HG03039 (cell line): ENCODE data around the gene ADK.
"Not testable (repeated sequence)": the region's sequence is repeated elsewhere in the genome, so short reads cannot be mapped to it uniquely, and the experiment has no call there.

Source experiments
- ATAC-seq: cut with Tn5 transposase; IDR thresholded peaks from one replicate; pipeline ENCODE4 v1.9.1; 2021; ENCODE audit warnings: mild to moderate bottlenecking, moderate library complexity; ENCODE audit not compliant: unreplicated experiment

Gene ADK

GRCh38 chr10:74525885-74526284, 374.9 kb downstream of the ADK start:
- no peak for ATAC-seq

DNA sequence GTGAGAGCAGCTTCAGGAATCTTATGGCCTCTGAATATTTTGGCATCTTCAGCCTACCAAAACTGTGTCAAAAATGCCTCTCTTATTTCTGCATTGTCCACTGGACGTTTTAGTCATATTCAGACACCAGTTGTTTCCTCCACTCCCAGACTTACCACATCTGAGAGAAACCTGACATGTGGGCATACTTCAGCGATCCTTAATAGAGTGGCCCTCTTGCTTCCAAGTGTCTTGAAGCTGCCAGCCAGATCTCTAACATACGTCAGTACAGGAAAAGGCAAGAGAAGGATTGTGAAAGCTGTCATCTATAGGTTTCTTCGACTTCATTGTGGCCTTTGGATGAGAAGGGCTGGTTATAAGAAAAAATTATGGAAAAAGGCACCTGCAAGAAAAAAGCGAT, 376.6 kb downstream of the ADK start:
- not testable (repeated sequence) for ATAC-seq

DNA sequence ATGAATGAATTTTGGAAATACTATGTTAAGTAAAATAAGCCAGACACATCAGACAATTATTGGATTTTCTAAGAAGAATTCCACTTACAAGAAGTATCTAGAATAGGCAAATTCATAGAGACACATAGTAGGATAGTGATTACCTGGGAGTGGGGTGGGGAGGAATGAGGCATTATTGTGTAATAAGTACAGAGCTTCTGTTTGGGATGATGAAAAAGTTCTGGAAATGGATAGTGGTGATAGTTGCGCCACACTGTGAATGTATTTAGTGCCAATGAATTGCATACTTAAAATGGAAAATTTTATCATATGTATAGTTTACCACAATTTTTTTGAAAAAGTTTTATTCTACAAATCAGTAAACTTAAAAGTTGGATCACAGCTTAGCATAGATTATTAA, 378.2 kb downstream of the ADK start:
- no peak for ATAC-seq

GRCh38 chr10:74530981-74531380, 380.0 kb downstream of the ADK start:
- no peak for ATAC-seq

DNA sequence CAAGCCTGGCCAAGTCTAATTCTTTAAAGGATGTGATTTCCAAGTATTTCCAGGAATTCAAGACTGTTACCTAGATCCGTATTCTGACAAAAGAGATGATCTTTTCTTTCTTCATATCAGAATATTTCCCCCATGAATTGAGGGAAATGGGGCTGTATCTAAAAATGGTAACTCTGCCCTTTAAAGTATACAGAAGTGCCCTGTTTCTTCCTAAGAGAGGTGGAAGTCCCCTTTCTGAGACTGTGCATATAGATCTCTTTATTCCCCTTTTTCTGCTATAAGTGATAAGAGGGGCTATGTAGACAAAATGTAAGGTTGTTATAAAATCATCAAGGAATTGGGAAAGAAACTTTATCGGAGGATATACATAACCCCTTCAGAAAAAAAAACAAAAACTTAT, 388.3 kb downstream of the ADK start:
- no peak for ATAC-seq

DNA sequence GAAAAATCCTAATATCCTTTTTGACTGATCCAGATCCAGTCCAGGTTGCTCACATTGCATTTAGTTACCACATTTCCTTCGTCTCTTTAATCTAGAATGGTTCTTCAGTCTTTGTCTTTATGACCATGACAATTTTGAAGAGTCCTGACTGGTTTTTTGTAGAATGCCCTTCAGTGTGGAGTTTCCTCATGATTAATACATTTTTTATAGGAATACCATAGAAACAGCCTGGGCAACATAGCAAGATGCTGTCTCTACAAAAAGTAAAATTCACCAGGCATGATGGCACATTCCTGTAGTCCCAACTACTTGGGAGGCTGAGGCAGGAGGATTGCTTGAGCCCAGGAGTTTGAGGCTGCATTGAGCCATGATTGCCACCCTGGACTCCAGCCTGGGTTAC, 390.4 kb downstream of the ADK start:
- no peak for ATAC-seq

DNA sequence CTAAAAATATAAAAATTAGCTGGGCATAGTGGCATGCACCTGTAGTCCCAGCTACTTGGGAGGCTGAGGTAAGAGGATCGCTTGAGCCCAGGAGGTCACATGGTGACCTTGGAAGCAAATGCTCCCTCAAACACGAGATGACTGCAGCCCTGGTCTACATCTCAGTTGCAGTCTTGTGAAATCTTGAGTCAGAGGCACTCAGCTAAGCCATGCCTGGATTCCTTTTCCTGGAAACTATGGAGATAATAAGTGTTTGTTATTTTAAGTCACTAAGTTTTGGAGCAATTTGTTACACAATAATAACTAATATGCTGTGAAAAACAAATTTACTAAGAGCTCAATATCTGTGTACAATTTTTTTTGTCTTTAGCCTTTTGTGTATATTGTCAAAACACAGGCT, 391.1 kb downstream of the ADK start:
- ATAC-seq: no peak

DNA sequence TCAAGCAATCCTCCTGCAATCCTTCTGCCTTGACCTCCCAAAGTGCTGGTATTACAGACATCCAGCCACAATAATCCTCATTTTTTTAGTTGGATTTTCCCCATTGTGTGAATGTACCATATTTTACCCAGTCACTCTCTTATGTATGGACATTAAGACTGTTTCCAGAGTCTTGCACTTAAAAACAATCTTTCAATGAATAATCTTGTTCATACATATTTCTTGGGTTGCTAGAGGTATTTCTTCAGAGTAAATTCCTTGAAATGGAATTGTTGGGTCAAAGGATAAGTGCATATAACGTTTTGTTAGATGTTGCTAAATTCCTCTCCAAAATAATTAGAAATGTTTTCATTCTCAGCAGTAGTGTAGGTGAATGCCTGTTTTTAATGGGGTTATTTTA, 392.3 kb downstream of the ADK start:
- ATAC-seq: no peak

GRCh38 chr10:74544106-74544505, 393.1 kb downstream of the ADK start:
- no peak for ATAC-seq

DNA sequence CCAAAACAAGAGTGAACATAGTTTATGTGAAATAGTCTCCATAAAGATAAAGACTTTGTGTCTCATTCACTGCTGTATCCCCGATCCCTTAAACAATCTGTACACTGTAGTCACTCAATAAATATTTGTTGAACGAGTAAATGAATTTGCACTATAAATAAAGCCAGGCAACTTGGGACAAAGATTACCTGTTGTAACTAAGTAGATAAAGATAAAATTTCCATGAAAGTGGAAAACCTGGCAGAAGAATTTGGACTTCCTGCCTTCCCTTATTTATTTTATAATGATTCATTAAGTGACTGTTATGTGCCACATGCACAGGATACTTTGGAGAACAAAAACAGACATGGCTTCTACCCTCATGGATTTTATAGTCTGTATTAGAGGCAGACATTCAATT, 397.7 kb downstream of the ADK start:
- no peak for ATAC-seq

DNA sequence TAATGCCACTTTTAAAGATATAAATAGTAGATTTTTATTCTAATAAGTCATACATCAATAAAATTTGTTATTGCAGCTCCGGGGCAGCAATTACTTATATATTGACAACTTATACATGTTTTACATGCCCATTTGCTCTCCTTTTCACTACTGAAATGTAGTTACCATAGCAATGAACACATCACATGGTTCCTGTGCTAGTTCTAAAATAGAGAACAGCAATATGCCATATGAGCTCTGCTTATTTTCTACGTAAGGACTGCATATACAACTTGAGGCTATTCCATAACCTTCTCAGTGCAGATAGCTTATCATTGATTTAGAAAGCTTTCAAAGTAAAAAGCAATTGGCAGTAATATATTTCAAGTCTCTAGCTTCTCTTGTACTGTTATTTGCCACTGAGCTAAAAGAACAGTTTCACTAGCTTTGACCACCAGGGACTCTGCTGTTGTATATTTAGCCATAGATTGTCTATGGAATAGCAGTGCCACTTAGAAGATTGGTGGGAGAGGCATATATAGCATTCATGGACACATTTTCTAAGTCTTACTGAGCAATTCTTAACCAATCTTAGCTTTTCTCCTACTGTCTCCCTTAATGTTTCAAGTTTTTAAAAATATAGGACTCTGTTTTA, 405.2 kb downstream of the ADK start:
- no peak for ATAC-seq

- no peak for ATAC-seq
Observed at GRCh38 chr10:74557098-74557497, 406.1 kb downstream of the ADK start.

- ATAC-seq: no peak
Observed at GRCh38 chr10:74558403-74558802, 407.4 kb downstream of the ADK start.

- ATAC-seq: no peak
Observed at GRCh38 chr10:74558897-74559296, 407.9 kb downstream of the ADK start.

- ATAC-seq: not testable (repeated sequence)
Observed at GRCh38 chr10:74568896-74569295, 417.9 kb downstream of the ADK start.

GRCh38 chr10:74573497-74573896, 422.5 kb downstream of the ADK start:
- not testable (repeated sequence) for ATAC-seq

- no peak for ATAC-seq
Observed at GRCh38 chr10:74575191-74575720, 424.2 kb downstream of the ADK start.

DNA sequence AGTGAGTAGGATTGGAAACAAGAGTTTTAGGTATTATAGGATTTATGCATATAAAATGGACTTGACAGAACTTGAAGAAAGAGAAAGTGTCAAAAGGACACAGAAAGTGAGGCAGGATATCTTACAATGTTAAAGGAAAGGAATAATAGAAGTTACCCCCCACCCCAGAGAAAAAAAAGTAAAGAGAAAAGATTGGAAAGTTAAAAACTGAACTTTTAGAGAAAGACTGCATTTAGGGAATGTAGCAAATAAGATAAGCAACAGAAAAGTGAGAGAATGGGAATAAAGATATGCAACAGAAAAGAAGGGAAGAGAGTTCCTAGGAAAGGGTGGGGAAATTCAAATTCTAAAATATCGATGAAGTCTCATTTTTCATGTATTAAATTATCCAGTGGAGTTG, 424.9 kb downstream of the ADK start:
- ATAC-seq: no peak

- ATAC-seq: no peak
Observed at GRCh38 chr10:74576586-74576985, 425.6 kb downstream of the ADK start.

- not testable (repeated sequence) for ATAC-seq
Observed at GRCh38 chr10:74580438-74580837, 429.4 kb downstream of the ADK start.

DNA sequence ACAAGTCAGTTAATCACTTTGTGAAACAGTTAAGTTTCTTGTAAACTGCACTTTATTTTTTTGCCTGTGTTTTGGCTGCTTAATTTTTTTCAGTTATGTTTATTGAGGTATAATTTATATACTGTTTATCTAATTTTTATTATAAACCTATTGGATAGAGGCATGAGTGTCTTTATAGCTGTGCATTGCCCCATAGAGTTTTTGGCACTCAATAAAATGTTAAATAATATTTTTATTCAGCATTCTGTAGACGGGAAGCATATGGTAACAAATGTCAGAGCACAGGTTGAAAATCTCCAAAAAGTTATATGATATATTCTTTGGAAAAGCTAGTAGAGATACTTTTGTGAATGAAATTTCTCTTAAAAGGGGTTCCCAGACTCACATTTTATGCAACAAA, 431.5 kb downstream of the ADK start:
- no peak for ATAC-seq

DNA sequence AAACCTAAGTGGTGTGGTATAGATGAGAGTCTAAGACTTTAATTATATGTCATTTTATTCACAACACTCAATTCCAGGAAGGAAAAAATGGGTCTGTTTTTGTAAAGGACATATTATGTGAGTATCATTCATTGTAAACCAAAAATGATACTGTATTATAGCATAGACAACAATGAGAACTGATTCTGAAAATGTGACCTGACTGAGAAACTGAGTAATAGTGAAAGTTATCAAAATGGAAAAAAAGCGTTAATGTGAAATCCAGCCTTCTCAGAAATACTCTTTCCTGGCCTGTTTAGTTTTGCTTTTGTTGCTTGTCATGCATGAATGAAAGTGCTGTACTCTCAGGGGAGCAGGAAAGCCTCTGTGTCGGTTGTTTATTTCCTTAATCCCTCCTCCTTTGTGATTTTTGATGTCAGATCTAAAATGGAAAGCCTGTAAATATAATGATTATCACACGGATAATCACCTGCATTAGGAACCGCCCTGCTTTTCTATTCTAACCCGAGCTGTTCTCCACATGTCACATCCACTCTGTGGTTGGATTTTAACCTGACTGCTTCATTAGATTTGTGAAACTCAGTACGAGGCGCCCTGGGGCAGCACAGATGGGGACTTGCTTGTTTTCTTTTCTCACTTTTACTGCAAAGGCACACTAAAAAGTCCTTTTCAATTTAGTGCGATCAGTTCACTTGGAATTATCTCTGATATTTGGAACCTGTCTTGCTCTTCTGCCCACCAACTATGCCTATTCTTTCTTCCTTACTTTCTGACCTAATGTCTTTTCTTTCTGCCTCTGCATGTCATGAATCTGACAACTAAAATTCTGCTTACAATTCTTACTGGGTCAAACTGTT, 434.4 kb downstream of the ADK start:
- peak; percentile 69 for ATAC-seq
